B cell (primary cell): ENCODE data around the gene UNC13C.

Experiments
- EZH2 ChIP-seq: IDR thresholded peaks from 2 replicates; pipeline ENCODE4 v1.6.1; 2012; ENCODE audit warnings: borderline replicate concordance, low read depth, mild to moderate bottlenecking, moderate library complexity, low read length; ENCODE audit not compliant: insufficient read depth, poor library complexity, severe bottlenecking
- TF ChIP-seq, protein P1 (sequence below): fragments of 200-600 bp; IDR thresholded peaks from one replicate; pipeline ENCODE4 v1.8.0; 2022; ENCODE audit warnings: antibody characterized with exemption, mild to moderate bottlenecking

DNA sequence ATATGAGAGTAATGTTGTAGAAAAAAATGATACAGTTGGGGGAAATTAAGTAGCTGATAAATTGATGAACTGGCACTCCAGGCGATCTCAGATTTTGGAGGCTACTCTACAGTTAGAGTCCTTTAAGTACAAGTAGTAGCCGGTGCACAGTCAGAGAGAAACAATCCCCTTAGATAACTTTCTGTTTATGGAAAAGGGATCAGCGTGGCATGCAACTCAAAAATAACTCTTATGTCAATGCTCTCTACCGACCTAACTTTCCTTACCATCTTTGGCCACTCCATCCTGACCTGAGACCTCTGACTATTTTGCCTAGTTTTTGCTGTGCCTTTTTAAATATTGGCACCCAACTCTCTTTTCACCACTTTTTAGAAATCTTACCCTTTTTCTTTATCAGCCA, 299.6 kb downstream of the UNC13C start:
- TF ChIP-seq EZH2: no peak
- TF ChIP-seq, protein P1, sequence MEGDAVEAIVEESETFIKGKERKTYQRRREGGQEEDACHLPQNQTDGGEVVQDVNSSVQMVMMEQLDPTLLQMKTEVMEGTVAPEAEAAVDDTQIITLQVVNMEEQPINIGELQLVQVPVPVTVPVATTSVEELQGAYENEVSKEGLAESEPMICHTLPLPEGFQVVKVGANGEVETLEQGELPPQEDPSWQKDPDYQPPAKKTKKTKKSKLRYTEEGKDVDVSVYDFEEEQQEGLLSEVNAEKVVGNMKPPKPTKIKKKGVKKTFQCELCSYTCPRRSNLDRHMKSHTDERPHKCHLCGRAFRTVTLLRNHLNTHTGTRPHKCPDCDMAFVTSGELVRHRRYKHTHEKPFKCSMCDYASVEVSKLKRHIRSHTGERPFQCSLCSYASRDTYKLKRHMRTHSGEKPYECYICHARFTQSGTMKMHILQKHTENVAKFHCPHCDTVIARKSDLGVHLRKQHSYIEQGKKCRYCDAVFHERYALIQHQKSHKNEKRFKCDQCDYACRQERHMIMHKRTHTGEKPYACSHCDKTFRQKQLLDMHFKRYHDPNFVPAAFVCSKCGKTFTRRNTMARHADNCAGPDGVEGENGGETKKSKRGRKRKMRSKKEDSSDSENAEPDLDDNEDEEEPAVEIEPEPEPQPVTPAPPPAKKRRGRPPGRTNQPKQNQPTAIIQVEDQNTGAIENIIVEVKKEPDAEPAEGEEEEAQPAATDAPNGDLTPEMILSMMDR: no peak
